Retinal pigment epithelial cell (primary cell): Measurements from ENCODE around the gene DLG1.

Source experiments
- DNase-seq: peaks from one replicate; pipeline ENCODE4 v3.0.0-alpha.2; 2010; ENCODE audit warnings: low read depth
- H3K4me3 ChIP-seq: 2 replicates; pipeline ENCODE4 v1.5.1; 2011; ENCODE audit warnings: mild to moderate bottlenecking, low read length, control low read depth, moderate library complexity
- TF ChIP-seq, protein P1 (sequence below): conservative IDR thresholded peaks from 2 replicates; pipeline ENCODE4 v1.5.1; 2011; ENCODE audit warnings: low read depth, low read length, control low read depth, inconsistent platforms

Gene DLG1

DNA sequence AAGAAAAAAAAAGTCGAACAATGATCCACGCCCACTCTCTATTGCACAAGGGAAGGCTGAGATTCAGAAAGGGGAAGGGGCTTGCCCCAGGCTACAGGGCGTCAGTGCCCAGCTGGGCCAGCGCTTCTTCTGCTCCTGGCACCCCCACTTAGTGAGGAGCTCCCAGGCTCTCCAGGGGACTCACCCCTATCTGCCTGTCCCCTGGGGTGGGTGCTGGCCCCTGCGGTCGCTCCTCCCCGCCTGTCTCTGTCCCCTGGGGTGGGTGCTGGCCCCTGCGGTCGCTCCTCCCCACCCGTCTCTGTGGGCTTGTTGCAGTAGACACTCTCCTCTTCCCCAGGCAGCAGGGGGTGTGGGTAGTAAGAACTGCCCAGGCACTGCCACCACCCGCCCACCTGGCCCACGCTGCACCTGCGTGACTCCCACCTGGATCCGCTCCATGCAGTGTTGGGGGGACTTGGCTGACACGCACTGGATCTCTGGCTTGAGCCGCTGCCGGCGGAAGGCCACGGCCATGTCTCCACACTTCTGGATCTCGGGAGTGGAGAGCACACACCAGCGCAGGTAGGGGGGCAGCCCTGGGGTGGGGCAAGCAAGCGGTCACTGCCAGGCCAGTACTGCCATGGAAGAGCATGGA, 283.4 kb downstream of the DLG1 start:
- no peak overlapping the region for H3K4me3 ChIP-seq
- no peak for DNase-seq
- TF ChIP-seq, protein P1, sequence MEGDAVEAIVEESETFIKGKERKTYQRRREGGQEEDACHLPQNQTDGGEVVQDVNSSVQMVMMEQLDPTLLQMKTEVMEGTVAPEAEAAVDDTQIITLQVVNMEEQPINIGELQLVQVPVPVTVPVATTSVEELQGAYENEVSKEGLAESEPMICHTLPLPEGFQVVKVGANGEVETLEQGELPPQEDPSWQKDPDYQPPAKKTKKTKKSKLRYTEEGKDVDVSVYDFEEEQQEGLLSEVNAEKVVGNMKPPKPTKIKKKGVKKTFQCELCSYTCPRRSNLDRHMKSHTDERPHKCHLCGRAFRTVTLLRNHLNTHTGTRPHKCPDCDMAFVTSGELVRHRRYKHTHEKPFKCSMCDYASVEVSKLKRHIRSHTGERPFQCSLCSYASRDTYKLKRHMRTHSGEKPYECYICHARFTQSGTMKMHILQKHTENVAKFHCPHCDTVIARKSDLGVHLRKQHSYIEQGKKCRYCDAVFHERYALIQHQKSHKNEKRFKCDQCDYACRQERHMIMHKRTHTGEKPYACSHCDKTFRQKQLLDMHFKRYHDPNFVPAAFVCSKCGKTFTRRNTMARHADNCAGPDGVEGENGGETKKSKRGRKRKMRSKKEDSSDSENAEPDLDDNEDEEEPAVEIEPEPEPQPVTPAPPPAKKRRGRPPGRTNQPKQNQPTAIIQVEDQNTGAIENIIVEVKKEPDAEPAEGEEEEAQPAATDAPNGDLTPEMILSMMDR, result no peak

DNA sequence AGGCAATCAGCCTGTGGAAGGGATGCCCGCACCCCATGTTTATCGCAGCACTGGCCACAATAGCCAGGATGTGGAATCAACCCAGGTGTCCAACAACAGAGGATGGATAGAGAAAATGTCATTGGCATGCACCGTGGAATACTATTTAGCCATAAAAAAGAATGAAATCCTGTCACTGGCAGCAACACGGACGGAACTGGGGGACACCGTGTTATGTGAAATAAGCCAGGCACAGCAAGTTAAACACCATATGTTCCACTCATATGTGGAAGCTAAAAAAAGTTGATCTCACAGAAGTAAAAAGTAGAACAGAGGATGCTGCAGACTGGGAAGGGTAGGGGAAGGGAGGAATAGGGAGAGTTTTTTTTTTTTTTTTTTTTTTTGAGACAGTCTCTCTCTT, 284.4 kb downstream of the DLG1 start:
- DNase-seq, result no peak
- no peak overlapping the region for H3K4me3 ChIP-seq
- TF ChIP-seq, protein P1, result no peak

DNA sequence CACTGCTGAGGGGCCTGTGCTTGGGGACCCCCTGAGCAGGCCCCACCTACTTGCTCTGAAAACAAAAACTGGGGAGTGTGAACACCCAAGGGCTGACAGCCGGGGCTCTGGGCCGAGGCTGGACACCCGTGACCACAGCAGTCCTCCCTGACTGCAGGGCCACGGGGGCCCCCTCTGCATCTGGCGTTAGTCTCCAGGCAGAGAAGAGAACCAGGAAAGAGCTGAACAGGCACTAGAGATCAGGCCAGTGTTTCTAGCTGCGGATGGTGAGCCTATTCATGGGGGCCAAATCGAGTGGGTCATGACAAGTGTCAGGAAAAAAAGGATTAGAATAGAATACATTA, 285.9 kb downstream of the DLG1 start:
- TF ChIP-seq, protein P1, result no peak
- H3K4me3 ChIP-seq, result no peak overlapping the region
- no peak for DNase-seq

DNA sequence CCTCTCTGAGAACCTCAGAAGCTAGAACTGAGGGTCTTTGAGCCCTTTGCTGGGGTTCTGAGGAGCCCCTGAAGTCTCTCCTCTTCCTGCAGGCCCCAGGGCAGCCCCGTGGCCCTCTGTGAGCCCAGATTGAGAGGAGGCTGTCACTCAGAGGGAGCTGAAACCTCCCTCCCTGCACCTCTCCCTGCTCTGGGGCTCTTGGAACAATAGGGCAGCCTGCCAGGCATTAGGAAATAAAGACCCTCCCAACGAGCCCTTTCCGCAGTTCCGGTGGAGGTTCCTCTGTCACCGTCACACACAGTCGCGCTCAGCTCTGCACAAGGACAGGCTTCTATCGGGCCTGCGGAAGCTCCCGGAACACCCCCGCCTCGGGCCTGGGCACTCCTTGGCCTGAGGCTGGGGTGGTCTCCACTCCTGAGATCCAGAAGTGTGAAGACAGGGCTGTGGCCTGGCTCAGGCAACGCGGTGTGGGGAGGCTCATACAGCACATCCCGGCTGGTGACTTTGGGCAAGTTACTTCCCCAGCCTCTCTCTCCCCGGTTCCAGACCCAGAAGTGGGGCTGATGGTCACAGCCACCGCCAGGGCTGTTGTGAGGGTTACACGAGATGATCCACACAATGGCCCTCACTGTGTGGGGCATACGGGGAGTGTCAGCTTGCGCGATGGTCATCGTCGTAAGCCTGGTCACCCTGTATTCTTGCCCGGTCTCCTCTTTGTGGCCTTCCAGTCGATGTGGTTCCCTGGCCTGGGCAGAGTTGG, 286.5 kb downstream of the DLG1 start:
- TF ChIP-seq, protein P1, result no peak

DNA sequence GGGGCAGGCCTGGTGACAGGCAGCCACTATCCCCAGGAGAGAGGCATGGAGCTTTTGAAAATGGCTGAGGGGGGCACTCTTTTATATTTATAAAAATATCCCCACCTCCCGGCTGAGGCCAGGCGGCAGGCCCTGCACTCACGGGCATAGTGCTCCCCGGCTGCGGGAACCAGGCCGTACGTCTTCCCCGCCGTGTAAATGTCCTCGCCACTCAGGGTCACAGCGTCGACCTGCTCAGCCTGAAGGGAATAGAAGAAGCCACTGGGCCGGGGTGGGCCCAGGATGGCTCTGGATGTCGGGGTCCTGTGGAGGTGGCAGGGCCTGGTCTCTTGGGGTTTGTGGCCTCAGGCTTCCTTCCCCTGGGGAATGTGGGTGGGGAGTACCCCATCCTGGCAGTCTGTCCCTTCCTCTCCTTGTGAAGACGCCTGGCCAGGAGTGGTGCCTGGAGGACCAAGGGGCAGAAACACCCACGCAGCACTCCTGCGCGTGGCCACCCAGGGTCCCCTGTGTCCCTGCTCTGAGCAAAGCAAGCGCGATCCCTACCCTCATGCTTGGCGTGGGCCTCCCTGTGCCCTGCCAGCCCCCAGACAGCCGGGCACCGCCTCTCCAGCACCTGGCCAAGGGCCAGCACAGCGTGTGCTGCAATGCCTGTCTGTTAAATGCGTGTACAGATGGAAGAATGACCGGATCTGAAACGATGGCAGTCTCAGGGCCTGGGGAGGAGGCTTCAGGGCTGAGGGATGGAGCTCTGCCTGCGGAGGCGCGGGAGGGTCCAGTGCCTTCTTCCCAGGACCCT, 287.7 kb downstream of the DLG1 start:
- no peak overlapping the region for H3K4me3 ChIP-seq
- no peak for DNase-seq
- TF ChIP-seq, protein P1, result no peak

More for the DNA sequence above, 286.5 kb downstream of the DLG1 start:
- H3K4me3 ChIP-seq, result no peak overlapping the region
- DNase-seq, result no peak

DNA sequence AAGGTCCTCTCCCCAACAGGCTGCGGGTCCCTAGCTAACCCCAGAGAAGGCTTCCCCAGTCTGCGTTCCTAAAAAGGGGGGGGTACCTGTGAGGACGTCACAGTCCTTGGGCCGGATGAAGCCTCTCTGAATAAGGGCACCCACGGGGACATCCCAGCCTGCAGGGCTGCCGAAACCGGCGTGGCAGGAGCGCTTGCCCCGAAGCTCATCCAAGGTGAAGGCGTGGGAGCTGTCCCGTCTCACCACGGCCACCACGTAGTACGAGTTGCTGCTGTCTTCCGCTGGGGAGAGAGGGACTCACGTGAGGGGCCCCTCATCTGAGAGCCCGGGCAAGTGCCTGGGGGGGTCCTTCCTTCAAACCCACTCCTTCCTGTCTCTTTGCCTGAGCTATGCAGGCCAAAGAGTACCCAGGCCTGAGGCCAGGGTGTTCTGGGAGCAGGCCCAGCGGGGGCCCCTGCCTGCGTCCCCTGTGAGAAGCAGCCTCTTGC, 288.8 kb downstream of the DLG1 start:
- no peak for DNase-seq
- no peak overlapping the region for H3K4me3 ChIP-seq
- TF ChIP-seq, protein P1, result no peak
